GM12878 (cell line): Measurements from ENCODE around the gene ZDHHC21. TPM values are rescaled to one million over a fixed set of nuclear protein-coding genes. Genes with fewer than 3 reads are reported as not detected.

Source experiments
- ATAC-seq: fragments of 200-7000 bp; cut with Tn5 transposase; 3 replicates; pipeline ENCODE4 v1.9.1; 2020; ENCODE audit warnings: mild to moderate bottlenecking, moderate library complexity
- BruUV-seq: library from RNA; stranded (reverse); fragments of 400-500 nt; replicated peaks from 2 replicates; lab custom pipeline; 2021; lab: Mats Ljungman, UMichigan
- CTCF ChIA-PET: fragments of 300-600 bp; sonication (Branson Sonifier 250); formaldehyde crosslinking; extraction: SDS; loops from one replicate; lab custom pipeline; 2021; ENCODE audit warnings: inconsistent platforms; lab: Yijun Ruan, JAX
- POLR2A ChIA-PET: fragments of 350-600 bp; formaldehyde crosslinking; extraction: SDS; loops from one replicate; lab custom pipeline; 2021; ENCODE audit warnings: inconsistent platforms; lab: Charles Lee
- RAD21 ChIA-PET: fragments of 300-600 bp; sonication (Branson Sonifier 250); formaldehyde crosslinking; loops from one replicate; lab custom pipeline; 2023; ENCODE audit warnings: antibody characterized with exemption; ENCODE audit not compliant: unreplicated experiment; lab: Charles Lee
- SMC1A ChIA-PET: fragments of 300-600 bp; sonication (Branson Sonifier 250); formaldehyde crosslinking; loops from one replicate; lab custom pipeline; 2023; ENCODE audit not compliant: unreplicated experiment, uncharacterized antibody; lab: Charles Lee
- DNase-seq: peaks from one replicate; pipeline ENCODE4 v3.0.0-alpha.2; 2011; ENCODE audit warnings: low read depth, low spot score
- FAIRE-seq: peaks from 3 replicates; lab custom pipeline; 2011; peaks lifted over from hg19 to GRCh38; lab: Jason Lieb, UNC
- H2AFZ ChIP-seq: 2 replicates; pipeline ENCODE4 v1.6.0; 2011; ENCODE audit warnings: low read depth, low read length, control low read depth; ENCODE audit not compliant: control insufficient read depth
- H3K27ac ChIP-seq: 2 replicates; pipeline ENCODE4 v1.5.1; 2011; ENCODE audit warnings: control low read depth; ENCODE audit not compliant: control insufficient read depth, insufficient read depth
- H3K27me3 ChIP-seq, 2 experiments: replicated peaks in 1 of 2; 2 replicates each; pipeline versions ENCODE4 v1.6.0 to v1.6.1; 2011; ENCODE audit warnings: low read length in 1 of 2; ENCODE audit not compliant: control insufficient read depth in 2 of 2, insufficient read depth in 2 of 2
- H3K36me3 ChIP-seq, 2 experiments: 2 replicates each; pipeline ENCODE4 v1.5.1; 2011; ENCODE audit warnings: low read length in 1 of 2; ENCODE audit not compliant: control insufficient read depth in 2 of 2, insufficient read depth in 2 of 2
- H3K4me1 ChIP-seq: 2 replicates; pipeline ENCODE4 v1.6.1; 2011; ENCODE audit warnings: mild to moderate bottlenecking, low read length, moderate library complexity, mixed read lengths; ENCODE audit not compliant: control insufficient read depth, insufficient read depth
- H3K4me2 ChIP-seq: 2 replicates; pipeline ENCODE4 v1.6.0; 2011; ENCODE audit warnings: control low read depth; ENCODE audit not compliant: control insufficient read depth, insufficient read depth
- H3K4me3 ChIP-seq: fragments of 200-600 bp; sonication (generic); 2 replicates; pipeline ENCODE4 v1.5.1; 2016
- H3K79me2 ChIP-seq: 2 replicates; pipeline ENCODE4 v1.6.0; 2011; ENCODE audit warnings: low read length; ENCODE audit not compliant: control insufficient read depth, insufficient read depth
- H3K9ac ChIP-seq: 2 replicates; pipeline ENCODE4 v1.8.0; 2011; ENCODE audit warnings: low read length, control low read depth, mixed read lengths; ENCODE audit not compliant: control insufficient read depth, insufficient read depth
- H3K9me3 ChIP-seq: replicated peaks from 3 replicates; pipeline ENCODE4 v1.5.1; 2011; ENCODE audit warnings: mild to moderate bottlenecking, low read length; ENCODE audit not compliant: control insufficient read depth, insufficient read depth
- H4K20me1 ChIP-seq: 2 replicates; pipeline ENCODE4 v1.6.0; 2011; ENCODE audit not compliant: control insufficient read depth, insufficient read depth
- ASH2L ChIP-seq: fragments of 300-600, 200-600 bp; sonication (generic); IDR thresholded peaks from 2 replicates; pipeline ENCODE4 v1.6.1; 2017; ENCODE audit warnings: low read depth, mild to moderate bottlenecking, borderline replicate concordance
- CHD4 ChIP-seq: fragments of 200-600 bp; sonication (generic); IDR thresholded peaks from 2 replicates; pipeline ENCODE4 v1.6.1; 2016; ENCODE audit warnings: mild to moderate bottlenecking
- CTCF ChIP-seq, 3 experiments: IDR thresholded peaks in 2 of 3; conservative IDR thresholded peaks in 1 of 3; 2 replicates each; pipeline ENCODE4 v1.5.1; 2011; ENCODE audit warnings: low read depth in 3 of 3, low read length in 3 of 3, mild to moderate bottlenecking in 3 of 3, control low read depth in 2 of 3, moderate library complexity in 2 of 3, inconsistent platforms in 1 of 3, mixed read lengths in 1 of 3; ENCODE audit not compliant: control insufficient read depth in 2 of 3, insufficient read depth in 1 of 3; ENCODE audit errors: extremely low read depth in 1 of 3
- ESRRA ChIP-seq: IDR thresholded peaks from 2 replicates; pipeline ENCODE4 v1.6.1; 2012; ENCODE audit warnings: mild to moderate bottlenecking, low read length, improper control_type of control experiment
- MYB ChIP-seq: fragments of 150-350 bp; IDR thresholded peaks from 2 replicates; pipeline ENCODE4 v1.6.1; 2014; ENCODE audit warnings: mild to moderate bottlenecking, low read depth, low read length, borderline replicate concordance
- NFIC ChIP-seq: IDR thresholded peaks from 2 replicates; pipeline ENCODE4 v1.6.1; 2012; ENCODE audit warnings: low read depth, mild to moderate bottlenecking, inconsistent platforms, low read length, moderate library complexity
- NFXL1 ChIP-seq: fragments of 450-650 bp; IDR thresholded peaks from 2 replicates; pipeline ENCODE4 v1.6.1; 2017; ENCODE audit warnings: antibody characterized with exemption, mild to moderate bottlenecking, borderline replicate concordance
- NFYA ChIP-seq: IDR thresholded peaks from 2 replicates; pipeline ENCODE4 v1.6.1; 2011; ENCODE audit warnings: low read depth, mild to moderate bottlenecking, low read length, improper control_type of control experiment, borderline replicate concordance
- WGBS: methylation state at CpG from one replicate; pipeline ENCODE4 v1.1.6; 2016; ENCODE audit warnings: low lambda C conversion rate; ENCODE audit not compliant: insufficient replicate concordance, insufficient coverage; ENCODE audit errors: missing lambda C conversion rate; 5-methylcytosine and 5-hydroxymethylcytosine counted together
- in situ Hi-C: fragments of 300-500 bp; cut with MboI; formaldehyde crosslinking; loops from 9 replicates; pipeline ENCODE4 v1.14.3; 2018; ENCODE audit warnings: mixed read lengths
- intact Hi-C: fragments of 100-400 bp; cut with micrococcal nuclease; formaldehyde crosslinking; loops from one replicate; pipeline ENCODE4 v1.14.2; 2022; ENCODE audit not compliant: unreplicated experiment
- polyA plus RNA-seq, 11 experiments: library from polyadenylated mRNA; depleted of rRNA in 4 of 11; unstranded in 6 of 11; stranded (reverse) in 5 of 11; fragments of >200 nt; fragmentation: Nextera tagmentation in 4 of 11; fragmentation: Illumina TruSeq in 1 of 11; extraction: Ambion mirVana in 4 of 11; extraction: Trizol in 1 of 11; gene quantifications; 1 replicate in 1 of 11; 2 replicates in 10 of 11; pipeline versions ENCODE4 v1.2.1 to v1.2.3, GENCODE V29; 2011 to 2016; ENCODE audit warnings: inconsistent platforms in 2 of 11, missing spikeins in 2 of 11, low read depth in 1 of 11
- total RNA-seq, 4 experiments: library from RNA; depleted of rRNA in 3 of 4; stranded (reverse); fragments of >200 nt in 3 of 4; fragmentation: Illumina TruSeq in 1 of 4; extraction: Trizol in 1 of 4; gene quantifications; 2 replicates each; pipeline versions ENCODE4 v1.2.1 to v1.2.3, GENCODE V29; 2013 to 2021

ZDHHC21 gene
- total and polyA plus RNA-seq, 10 of the 15 experiments (the other 5 are each of a cell fraction or from before 2014, with no cell fraction given), result 2.6 to 14.6 (median 9.1) TPM

DNA sequence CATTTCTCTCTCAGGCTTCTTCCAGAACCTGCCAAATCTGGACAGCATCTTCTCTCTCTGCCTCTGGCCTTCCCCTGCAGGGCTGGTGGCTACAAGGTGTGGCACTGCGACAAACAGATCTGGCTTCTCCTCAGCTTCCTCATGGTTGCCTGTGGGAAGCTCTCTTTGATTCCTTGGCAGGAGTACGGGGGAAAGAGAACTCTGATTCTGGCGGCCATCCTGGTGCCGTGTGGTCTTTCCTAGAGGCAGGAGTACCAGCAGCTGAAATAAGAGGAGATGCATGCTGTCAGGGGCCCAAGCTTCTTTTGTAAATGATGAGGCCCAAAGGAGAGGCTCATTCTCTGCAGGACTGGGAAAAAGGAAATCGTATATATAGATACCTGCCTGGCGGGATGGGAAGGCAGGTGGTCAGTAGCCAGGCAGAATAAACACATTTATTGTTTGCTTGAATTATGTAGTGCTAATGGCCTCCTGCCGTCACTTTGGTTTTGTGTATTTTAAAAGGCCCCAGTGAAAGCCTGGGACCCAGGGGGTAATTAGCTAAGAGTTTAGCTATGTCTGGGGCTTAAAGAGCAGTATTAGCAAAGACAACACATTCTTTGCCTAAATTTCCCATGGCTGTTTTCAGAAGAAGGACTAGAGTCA, 29.3 kb upstream of the ZDHHC21 start, which contains the start of gene CER1:
Gene CER1, minus strand, starts transcription at position 343 of the 645 bp plus-strand sequence. Its CDS starts 61 bp downstream, at position 282.
- WGBS, result 28% methylated on average over 7 of the region's 7 CpGs
- Histone ChIP-seq H3K9ac (no peak within 1 kb of the TSS), H3K79me2 (no peaks in the 10 kb centered on the region), H3K9me3 (no peaks in the 10 kb centered on the region), H3K4me3 (no peak within 1 kb of the TSS), H3K4me2 (no peak within 1 kb of the TSS), H2AFZ (no peak within 1 kb of the TSS), H4K20me1 (no peaks in the 10 kb centered on the region), H3K27ac (no peak within 1 kb of the TSS), H3K36me3 (no peaks in the 10 kb centered on the region), H3K4me1 (no peaks in the 10 kb centered on the region), H3K27me3 (no peaks in the 10 kb centered on the region; a peak in 1 of 4 replicates)
- no TSS peak for BruUV-seq
- POLR2A ChIA-PET, result no interaction called here
- DNase-seq, result no peak
- intact Hi-C loops, result no loop called here
- RAD21 ChIA-PET, result no interaction called here
- no peak for FAIRE-seq
- CTCF ChIA-PET, result no interaction called here
- ATAC-seq, result no peak
- in situ Hi-C loops, result no loop called here
- SMC1A ChIA-PET, result interaction anchor here (0.9 to 1.5 kb wide), 2 partner anchors 13 to 28 kb away, joined by 3 to 4 read pairs; no protein-coding TSS in a partner anchor
- TF ChIP-seq MYB, result no peak
- TF ChIP-seq CHD4, result no peak
- no peak for TF ChIP-seq ESRRA
- no peak for TF ChIP-seq CTCF (IDR thresholded peaks at IDR 0.05 in 2 of 3, conservative IDR thresholded peaks at IDR 0.05 in 1 of 3; ENCODE audit: control insufficient read depth in 2 of 3, extremely low read depth in 1 of 3, insufficient read depth in 1 of 3, low read depth in 3 of 3, low read length in 3 of 3)
- no peak for TF ChIP-seq NFYA
- TF ChIP-seq NFXL1, result no peak
- TF ChIP-seq NFIC, result no peak
- no peak for TF ChIP-seq ASH2L
- TF ChIP-seq, all 136 proteins: peak for 0
